HEK293 (cell line): ENCODE results near the gene PTPN9.

Source experiments
- CTCF ChIA-PET: fragments of 350-600 bp; formaldehyde crosslinking; extraction: SDS; loops from one replicate; lab custom pipeline; 2021; ENCODE audit warnings: antibody characterized with exemption; lab: Yijun Ruan, JAX
- POLR2A ChIA-PET: fragments of 300-600 bp; formaldehyde crosslinking; extraction: SDS; loops from one replicate; lab custom pipeline; 2020; ENCODE audit warnings: antibody characterized with exemption, inconsistent platforms; lab: Yijun Ruan, JAX
- H3K27ac ChIP-seq: fragments of 200-500 bp; sonication (Bioruptor generic); 2 replicates; pipeline ENCODE4 v1.5.1; 2014; ENCODE audit warnings: low read depth, low read length, control low read depth, inconsistent platforms; ENCODE audit errors: extremely low read depth
- H3K36me3 ChIP-seq, 2 experiments: fragments of 200-500 bp in 1 of 2; sonication (Bioruptor generic) in 1 of 2; 1 replicate in 1 of 2; 2 replicates in 1 of 2; pipeline ENCODE4 v1.5.1; 2014 to 2017; ENCODE audit warnings: inconsistent platforms in 2 of 2, low read length in 2 of 2; ENCODE audit not compliant: control insufficient read depth in 2 of 2, insufficient read depth in 1 of 2
- H3K4me1 ChIP-seq: fragments of 200-500 bp; sonication (Bioruptor generic); 2 replicates; pipeline ENCODE4 v1.5.1; 2014; ENCODE audit warnings: mild to moderate bottlenecking, low read length, inconsistent platforms; ENCODE audit not compliant: control insufficient read depth, insufficient read depth
- H3K4me3 ChIP-seq: 2 replicates; pipeline ENCODE4 v1.5.1; 2011; ENCODE audit warnings: low read depth, mild to moderate bottlenecking, control low read depth, low read length, moderate library complexity
- H3K9me3 ChIP-seq: fragments of 200-500 bp; sonication (Bioruptor generic); 2 replicates; pipeline ENCODE4 v1.5.1; 2014; ENCODE audit warnings: low read depth, low read length, inconsistent platforms; ENCODE audit not compliant: control insufficient read depth, insufficient read depth
- GLI4 ChIP-seq: fragments of 450-650 bp; formaldehyde crosslinking; IDR thresholded peaks from 2 replicates; pipeline ENCODE4 v1.5.1; 2016; ENCODE audit warnings: missing biosample characterization, missing genetic modification characterization
- GLIS2 ChIP-seq: fragments of 450-650 bp; formaldehyde crosslinking; IDR thresholded peaks from 2 replicates; pipeline ENCODE4 v1.5.1; 2016; ENCODE audit warnings: missing biosample characterization, missing genetic modification characterization
- KLF17 ChIP-seq: fragments of 450-650 bp; formaldehyde crosslinking; IDR thresholded peaks from 2 replicates; pipeline ENCODE4 v1.5.1; 2016; ENCODE audit warnings: missing biosample characterization, missing genetic modification characterization
- ZBTB10 ChIP-seq: fragments of 450-650 bp; formaldehyde crosslinking; IDR thresholded peaks from 2 replicates; pipeline ENCODE4 v1.5.1; 2016; ENCODE audit warnings: missing biosample characterization, missing genetic modification characterization
- ZBTB6 ChIP-seq: fragments of 450-650 bp; formaldehyde crosslinking; IDR thresholded peaks from 2 replicates; pipeline ENCODE4 v1.5.1; 2017; ENCODE audit warnings: missing biosample characterization, missing genetic modification characterization
- ZFP69B ChIP-seq: fragments of 450-650 bp; formaldehyde crosslinking; IDR thresholded peaks from 2 replicates; pipeline ENCODE4 v1.5.1; 2016; ENCODE audit warnings: missing biosample characterization, missing genetic modification characterization
- ZNF10 ChIP-seq: fragments of 450-650 bp; formaldehyde crosslinking; IDR thresholded peaks from 2 replicates; pipeline ENCODE4 v1.5.1; 2017; ENCODE audit warnings: missing biosample characterization, missing genetic modification characterization
- ZNF140 ChIP-seq: fragments of 450-650 bp; formaldehyde crosslinking; IDR thresholded peaks from 2 replicates; pipeline ENCODE4 v1.5.1; 2016; ENCODE audit warnings: missing biosample characterization, missing genetic modification characterization
- ZNF157 ChIP-seq: fragments of 450-650 bp; formaldehyde crosslinking; IDR thresholded peaks from 2 replicates; pipeline ENCODE4 v1.5.1; 2016; ENCODE audit warnings: missing biosample characterization, missing genetic modification characterization
- ZNF354C ChIP-seq: fragments of 450-650 bp; formaldehyde crosslinking; IDR thresholded peaks from 2 replicates; pipeline ENCODE4 v1.5.1; 2016; ENCODE audit warnings: missing biosample characterization, missing genetic modification characterization, low read depth, borderline replicate concordance
- ZNF37A ChIP-seq: fragments of 450-650 bp; IDR thresholded peaks from 2 replicates; pipeline ENCODE4 v1.5.1; 2018; ENCODE audit warnings: missing biosample characterization, missing genetic modification characterization
- ZNF404 ChIP-seq: fragments of 450-650 bp; formaldehyde crosslinking; IDR thresholded peaks from 2 replicates; pipeline ENCODE4 v1.5.1; 2017; ENCODE audit warnings: missing biosample characterization, missing genetic modification characterization
- ZNF514 ChIP-seq: fragments of 450-650 bp; formaldehyde crosslinking; IDR thresholded peaks from 2 replicates; pipeline ENCODE4 v1.5.1; 2016; ENCODE audit warnings: missing biosample characterization, missing genetic modification characterization
- ZNF529 ChIP-seq: fragments of 450-650 bp; formaldehyde crosslinking; IDR thresholded peaks from 2 replicates; pipeline ENCODE4 v1.5.1; 2017; ENCODE audit warnings: missing genetic modification characterization, missing biosample characterization; ENCODE audit not compliant: insufficient replicate concordance
- ZNF610 ChIP-seq: fragments of 450-650 bp; formaldehyde crosslinking; IDR thresholded peaks from 2 replicates; pipeline ENCODE4 v1.5.1; 2016; ENCODE audit warnings: missing biosample characterization, missing genetic modification characterization, borderline replicate concordance
- ZNF621 ChIP-seq: fragments of 450-650 bp; formaldehyde crosslinking; IDR thresholded peaks from 2 replicates; pipeline ENCODE4 v1.5.1; 2017; ENCODE audit warnings: missing biosample characterization, missing genetic modification characterization
- TF ChIP-seq, protein P1 (sequence below): fragments of 450-650 bp; formaldehyde crosslinking; IDR thresholded peaks from 2 replicates; pipeline ENCODE4 v1.5.1; 2016; ENCODE audit warnings: missing biosample characterization, missing genetic modification characterization, borderline replicate concordance

Gene PTPN9

GRCh38 chr15:75523011-75523410 is 56.1 kb downstream of the PTPN9 start (continued):
- TF ChIP-seq, protein P1, sequence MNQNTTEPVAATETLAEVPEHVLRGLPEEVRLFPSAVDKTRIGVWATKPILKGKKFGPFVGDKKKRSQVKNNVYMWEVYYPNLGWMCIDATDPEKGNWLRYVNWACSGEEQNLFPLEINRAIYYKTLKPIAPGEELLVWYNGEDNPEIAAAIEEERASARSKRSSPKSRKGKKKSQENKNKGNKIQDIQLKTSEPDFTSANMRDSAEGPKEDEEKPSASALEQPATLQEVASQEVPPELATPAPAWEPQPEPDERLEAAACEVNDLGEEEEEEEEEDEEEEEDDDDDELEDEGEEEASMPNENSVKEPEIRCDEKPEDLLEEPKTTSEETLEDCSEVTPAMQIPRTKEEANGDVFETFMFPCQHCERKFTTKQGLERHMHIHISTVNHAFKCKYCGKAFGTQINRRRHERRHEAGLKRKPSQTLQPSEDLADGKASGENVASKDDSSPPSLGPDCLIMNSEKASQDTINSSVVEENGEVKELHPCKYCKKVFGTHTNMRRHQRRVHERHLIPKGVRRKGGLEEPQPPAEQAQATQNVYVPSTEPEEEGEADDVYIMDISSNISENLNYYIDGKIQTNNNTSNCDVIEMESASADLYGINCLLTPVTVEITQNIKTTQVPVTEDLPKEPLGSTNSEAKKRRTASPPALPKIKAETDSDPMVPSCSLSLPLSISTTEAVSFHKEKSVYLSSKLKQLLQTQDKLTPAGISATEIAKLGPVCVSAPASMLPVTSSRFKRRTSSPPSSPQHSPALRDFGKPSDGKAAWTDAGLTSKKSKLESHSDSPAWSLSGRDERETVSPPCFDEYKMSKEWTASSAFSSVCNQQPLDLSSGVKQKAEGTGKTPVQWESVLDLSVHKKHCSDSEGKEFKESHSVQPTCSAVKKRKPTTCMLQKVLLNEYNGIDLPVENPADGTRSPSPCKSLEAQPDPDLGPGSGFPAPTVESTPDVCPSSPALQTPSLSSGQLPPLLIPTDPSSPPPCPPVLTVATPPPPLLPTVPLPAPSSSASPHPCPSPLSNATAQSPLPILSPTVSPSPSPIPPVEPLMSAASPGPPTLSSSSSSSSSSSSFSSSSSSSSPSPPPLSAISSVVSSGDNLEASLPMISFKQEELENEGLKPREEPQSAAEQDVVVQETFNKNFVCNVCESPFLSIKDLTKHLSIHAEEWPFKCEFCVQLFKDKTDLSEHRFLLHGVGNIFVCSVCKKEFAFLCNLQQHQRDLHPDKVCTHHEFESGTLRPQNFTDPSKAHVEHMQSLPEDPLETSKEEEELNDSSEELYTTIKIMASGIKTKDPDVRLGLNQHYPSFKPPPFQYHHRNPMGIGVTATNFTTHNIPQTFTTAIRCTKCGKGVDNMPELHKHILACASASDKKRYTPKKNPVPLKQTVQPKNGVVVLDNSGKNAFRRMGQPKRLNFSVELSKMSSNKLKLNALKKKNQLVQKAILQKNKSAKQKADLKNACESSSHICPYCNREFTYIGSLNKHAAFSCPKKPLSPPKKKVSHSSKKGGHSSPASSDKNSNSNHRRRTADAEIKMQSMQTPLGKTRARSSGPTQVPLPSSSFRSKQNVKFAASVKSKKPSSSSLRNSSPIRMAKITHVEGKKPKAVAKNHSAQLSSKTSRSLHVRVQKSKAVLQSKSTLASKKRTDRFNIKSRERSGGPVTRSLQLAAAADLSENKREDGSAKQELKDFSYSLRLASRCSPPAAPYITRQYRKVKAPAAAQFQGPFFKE: no peak
- TF ChIP-seq ZFP69B (tag by site-specific recombination): peak; percentile 59; the same call in 1 of the 2 replicates

DNA sequence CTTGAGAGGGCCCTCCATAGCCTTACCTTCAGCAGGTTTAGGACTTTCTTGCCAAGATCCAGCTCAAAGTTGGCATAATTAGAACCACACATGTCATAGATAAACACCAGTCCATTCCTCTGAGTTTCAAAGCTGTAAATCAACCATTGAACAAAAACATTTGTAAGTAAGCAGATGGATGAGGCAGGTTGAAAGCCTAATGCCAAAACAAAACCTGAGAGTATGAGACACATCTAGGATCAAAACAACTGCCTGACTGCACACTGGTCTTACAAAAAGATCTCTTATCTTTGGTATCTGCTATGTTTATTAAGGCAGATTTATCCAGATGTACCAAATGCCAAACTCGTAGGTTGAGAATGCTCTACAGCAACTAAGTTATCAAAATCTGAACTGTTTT is 61.9 kb downstream of the PTPN9 start:
- H3K4me3 ChIP-seq: no peak overlapping the region
- CTCF ChIA-PET: interaction anchor here (1.0 kb wide), 1 partner anchor 8 kb away, joined by 3 read pairs; no protein-coding TSS in a partner anchor
- TF ChIP-seq GLIS2 (tag by site-specific recombination) (no peak), ZNF514 (tag by site-specific recombination) (no peak), ZBTB6 (tag by site-specific recombination) (no peak), KLF17 (no peak), ZBTB10 (tag by site-specific recombination) (no peak), ZNF157 (tag by site-specific recombination) (no peak), ZNF404 (tag by site-specific recombination) (no peak), ZNF354C (tag by site-specific recombination) (no peak), ZNF610 (tag by site-specific recombination) (no peak), ZNF37A (tag by site-specific recombination) (no peak), ZNF529 (tag by site-specific recombination) (no peak), GLI4 (tag by site-specific recombination) (no peak), ZNF621 (tag by site-specific recombination) (no peak), ZNF140 (tag by site-specific recombination) (no peak), ZNF10 (tag by site-specific recombination) (no peak)
- TF ChIP-seq, all 188 proteins: peak for 0
- H3K36me3 ChIP-seq: peaks cover 65 to 72% of the 10 kb centered on the region in 2 experiments
- POLR2A ChIA-PET: interaction anchor here (0.7 kb wide), 1 partner anchor 131 kb away, joined by 5 read pairs; the partner anchor contains the start of gene SNX33
- no peak overlapping the region for H3K27ac ChIP-seq
- H3K4me1 ChIP-seq: no peaks in the 10 kb centered on the region
- no peaks in the 10 kb centered on the region for H3K9me3 ChIP-seq
